GM13977 (cell line): ENCODE data around the gene RIPK4.

ENCODE experiments used
- DNase-seq: peaks from one replicate; pipeline ENCODE4 v3.0.0; 2012; ENCODE audit warnings: low spot score
- CTCF ChIP-seq: IDR thresholded peaks from 2 replicates; pipeline ENCODE4 v1.5.1; 2012; ENCODE audit warnings: mild to moderate bottlenecking, control low read depth; ENCODE audit not compliant: insufficient read depth; ENCODE audit errors: extremely low read depth, missing control alignments
- in situ Hi-C: fragments of 300-500 bp; cut with MboI; formaldehyde crosslinking; loops from one replicate; pipeline ENCODE4 v1.12.0; 2022; ENCODE audit warnings: low sequenced_read_pairs, low pct_unique_long_range_greater_than_20kb, mixed read lengths, inconsistent platforms; ENCODE audit not compliant: unreplicated experiment

The RIPK4 gene

GRCh38 chr21:41750051-41750450 is 16.8 kb downstream of the RIPK4 start:
- DNase-seq: no peak
- TF ChIP-seq CTCF: no peak
- in situ Hi-C loops: no loop called here

DNA sequence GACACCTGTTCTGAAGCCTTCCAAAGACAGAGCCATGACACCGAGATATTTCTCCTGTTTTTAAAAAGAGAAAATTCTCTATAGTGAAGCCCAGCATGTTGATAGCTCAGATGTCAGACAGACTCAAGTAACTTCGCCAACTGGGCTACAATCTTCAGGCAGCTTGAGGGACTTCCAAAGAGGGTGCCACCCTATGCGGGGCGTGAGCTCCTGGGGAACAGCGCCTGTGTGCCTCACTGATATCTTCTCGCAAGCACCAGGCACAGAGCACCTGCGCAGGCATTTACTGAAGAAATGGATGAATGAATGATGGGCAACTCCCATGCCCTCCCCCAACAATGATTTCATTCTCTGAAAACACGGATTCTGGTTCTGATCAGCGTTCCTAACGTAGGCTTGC is 17.6 kb downstream of the RIPK4 start:
- no peak for DNase-seq
- no peak for TF ChIP-seq CTCF
- in situ Hi-C loops: no loop called here

DNA sequence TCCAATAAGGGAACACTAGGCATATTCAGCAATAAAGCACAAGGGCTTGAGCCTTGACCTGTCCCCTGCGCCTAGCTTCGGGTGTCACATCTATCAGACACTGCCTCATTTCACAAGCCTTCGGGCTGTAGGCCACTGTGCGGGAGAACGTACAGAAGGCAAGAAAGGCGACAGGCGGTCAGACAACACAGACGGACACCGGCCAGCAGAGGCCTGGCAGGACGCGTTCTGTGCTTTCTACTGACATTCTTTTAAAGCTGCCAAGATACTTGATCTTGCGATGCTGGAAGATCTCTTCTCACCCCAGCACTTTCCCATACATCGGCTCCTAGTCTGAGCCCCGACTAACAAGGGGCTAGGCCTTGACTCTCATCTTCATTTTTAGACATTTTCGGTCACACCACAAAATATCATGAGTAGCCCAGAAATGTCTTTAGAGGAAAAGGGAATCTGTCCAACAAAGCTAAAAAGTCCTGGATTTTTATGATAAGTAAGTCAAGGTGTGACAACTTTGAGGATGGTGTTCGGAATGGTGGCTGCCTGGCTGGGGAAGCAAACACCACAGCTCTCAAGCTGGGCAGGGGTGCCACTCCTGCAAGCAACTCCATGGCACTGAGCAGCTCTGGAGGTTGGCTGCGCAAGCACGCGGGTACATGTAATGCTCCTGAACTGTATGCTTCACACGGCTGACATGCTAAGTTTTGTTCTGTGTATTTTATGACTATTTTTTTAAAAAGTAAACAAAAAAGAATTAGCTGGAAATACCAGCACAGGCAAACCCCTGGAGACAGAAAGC is 18.7 kb downstream of the RIPK4 start:
- in situ Hi-C loops: no loop called here
- no peak for DNase-seq
- TF ChIP-seq CTCF: no peak

DNA sequence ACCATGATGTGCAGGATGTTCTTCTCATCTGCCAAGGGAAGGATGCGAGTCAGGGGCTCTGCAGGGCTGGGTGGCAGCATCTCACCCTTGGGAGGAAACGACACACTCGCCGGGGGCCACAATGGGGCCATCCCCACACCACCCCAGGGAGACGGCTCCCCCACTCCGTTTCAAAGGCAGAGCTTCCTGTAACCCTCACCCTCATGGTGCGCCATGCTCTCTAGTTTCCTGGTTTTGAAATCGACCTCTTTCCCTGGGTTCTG is 20.2 kb downstream of the RIPK4 start:
- no peak for DNase-seq
- no peak for TF ChIP-seq CTCF
- in situ Hi-C loops: no loop called here

- DNase-seq: no peak
- TF ChIP-seq CTCF: no peak
- in situ Hi-C loops: no loop called here
These were observed 20.7 kb downstream of the RIPK4 start for GRCh38 chr21:41745971-41746743.

DNA sequence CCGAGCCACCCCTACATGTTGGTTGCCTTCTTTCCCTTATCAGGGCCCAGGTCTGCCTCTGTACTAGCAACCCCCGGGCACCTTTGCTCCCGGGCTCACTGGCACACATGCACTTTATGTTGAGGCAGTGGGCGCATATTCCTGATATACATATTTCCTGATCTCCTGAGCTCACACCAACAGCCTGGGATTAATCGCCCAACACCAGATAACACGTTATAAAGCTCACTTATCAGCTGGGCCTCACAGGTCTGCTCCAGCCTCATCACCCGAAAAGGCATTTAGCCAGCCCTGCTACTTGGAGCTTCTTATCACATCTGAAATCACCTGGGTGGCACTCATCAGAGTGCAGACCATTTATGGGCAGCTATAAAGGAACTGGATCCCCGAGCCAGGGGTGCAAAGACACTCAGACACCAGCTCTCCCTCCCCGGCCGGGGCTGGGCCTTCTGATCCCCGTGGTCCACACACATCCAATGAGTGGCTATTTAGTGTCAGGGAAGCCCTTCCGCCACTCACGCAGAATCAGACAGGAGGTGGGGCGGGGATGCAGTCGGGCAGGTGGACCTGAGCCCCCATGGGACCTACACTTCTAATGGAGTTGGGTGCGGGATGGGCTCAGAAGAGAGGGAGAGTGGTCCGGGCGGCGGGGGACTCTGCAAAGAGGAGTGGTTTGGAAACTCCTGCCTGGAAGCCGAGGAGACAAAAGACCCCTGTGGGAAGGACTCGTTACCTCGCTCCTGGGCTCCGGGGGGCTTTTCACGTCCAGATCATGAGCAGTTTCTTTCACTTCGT is 21.6 kb downstream of the RIPK4 start:
- in situ Hi-C loops: no loop called here
- TF ChIP-seq CTCF: no peak
- no peak for DNase-seq
